Measurements from ENCODE around the gene ZBTB39. TPM values are rescaled to one million over a fixed set of nuclear protein-coding genes. Genes with fewer than 3 reads are reported as not detected.
"Not testable (repeated sequence)": the region's sequence is repeated elsewhere in the genome, so short reads cannot be mapped to it uniquely, and the experiment has no call there.

The ZBTB39 gene
- polyA plus RNA-seq, 1 of the 3 experiments (the other 2 are of a cell fraction), result 3.7 TPM

- TF ChIP-seq USF1 (IDR thresholded peaks at IDR 0.05; ENCODE audit: borderline replicate concordance, low read depth) (no peak), FOSL2 (IDR thresholded peaks at IDR 0.05; ENCODE audit: borderline replicate concordance, low read depth) (no peak), POLR2AphosphoS5 (IDR thresholded peaks at IDR 0.05; ENCODE audit: low read depth, low read length) (no peak), CHD2 (IDR thresholded peaks at IDR 0.05; ENCODE audit: low read length, partially characterized antibody) (no peak), USF2 (IDR thresholded peaks at IDR 0.05; ENCODE audit: borderline replicate concordance, low read depth, low read length) (no peak), SMC3 (IDR thresholded peaks at IDR 0.05; ENCODE audit: low read depth, low read length) (no peak), TCF12 (IDR thresholded peaks at IDR 0.05) (no peak), SIN3A (IDR thresholded peaks at IDR 0.05; ENCODE audit: borderline replicate concordance, low read depth, low read length) (no peak), GABPA (IDR thresholded peaks at IDR 0.05; ENCODE audit: low read depth) (no peak), JUND (IDR thresholded peaks at IDR 0.05) (no peak), MXI1 (IDR thresholded peaks at IDR 0.05; ENCODE audit: low read depth, low read length) (no peak), IRF3 (IDR thresholded peaks at IDR 0.05; ENCODE audit: low read depth, low read length) (no peak)
- Histone ChIP-seq H2AFZ (ENCODE audit: low read depth) (no peak overlapping the region), H3K4me3 (ENCODE audit: low read depth in 2 of 2, low read length in 1 of 2) (0 out of 4 replicates have a peak overlapping the region, but pooled peaks of 1 of the 2 experiments have one; percentile 4), H3K9me3 (no peaks in the 10 kb centered on the region), H3K27me3 (ENCODE audit: insufficient read depth) (no peaks in the 10 kb centered on the region), H3K79me2 (ENCODE audit: insufficient read depth) (no peaks in the 10 kb centered on the region), H3K9ac (no peak overlapping the region), H3K4me2 (no peak overlapping the region), H3K36me3 (replicated peaks in 1 of 2; ENCODE audit: control insufficient read depth in 1 of 2, insufficient read depth in 2 of 2, low read length in 1 of 2) (no peaks in the 10 kb centered on the region), H3K27ac (ENCODE audit: low read depth in 2 of 2, low read length in 1 of 2) (no peak overlapping the region), H3K4me1 (ENCODE audit: control insufficient read depth in 1 of 2, insufficient read depth in 2 of 2, low read depth in 1 of 2, low read length in 1 of 2) (peaks cover 0 to 2% of the 10 kb centered on the region in 2 experiments; a peak in 2 of 4 replicates), H4K20me1 (ENCODE audit: insufficient read depth) (no peaks in the 10 kb centered on the region), H3F3A (replicated peaks; ENCODE audit: insufficient read depth) (no peaks in the 10 kb centered on the region), H3K9me2 (no peaks in the 10 kb centered on the region)
- POLR2A ChIA-PET, result interaction anchor here (1.2 kb wide), 1 partner anchor 10 kb away, joined by 3 read pairs; no protein-coding TSS in a partner anchor
- CTCF ChIA-PET, result interaction anchor here (0.9 to 4.2 kb wide), 24 partner anchors 8 to 705 kb away, joined by 3 to 69 read pairs (median 6); partner anchors contain the start of genes HSD17B6, PRIM1 and ZBTB39
- DNase-seq, result no peak
Observed at GRCh38 chr12:56987011-56987410, 19.3 kb downstream of the ZBTB39 start.

GRCh38 chr12:56985714-56986113 lies 20.6 kb downstream of the ZBTB39 start:
- H3F3A ChIP-seq (replicated peaks; ENCODE audit: insufficient read depth); H2AFZ ChIP-seq (ENCODE audit: low read depth); H3K79me2 ChIP-seq (ENCODE audit: insufficient read depth); H3K4me2 ChIP-seq; H3K9me3 ChIP-seq; H3K4me1 ChIP-seq (ENCODE audit: control insufficient read depth in 1 of 2, insufficient read depth in 2 of 2, low read depth in 1 of 2, low read length in 1 of 2); H3K27me3 ChIP-seq (ENCODE audit: insufficient read depth); DNase-seq; H4K20me1 ChIP-seq (ENCODE audit: insufficient read depth); H3K27ac ChIP-seq (ENCODE audit: low read depth in 2 of 2, low read length in 1 of 2); POLR2A ChIA-PET; H3K36me3 ChIP-seq (replicated peaks in 1 of 2; ENCODE audit: control insufficient read depth in 1 of 2, insufficient read depth in 2 of 2, low read length in 1 of 2); H3K9ac ChIP-seq; H3K4me3 ChIP-seq (ENCODE audit: low read depth in 2 of 2, low read length in 1 of 2); H3K9me2 ChIP-seq: not testable (repeated sequence)
- CTCF ChIA-PET, result interaction anchor here (0.6 to 4.2 kb wide), 5 partner anchors 17 to 232 kb away, joined by 3 to 69 read pairs (median 29); partner anchors contain the start of genes HSD17B6 and ZBTB39
- WGBS (ENCODE audit: low lambda C conversion rate), result 40% methylated on average over 5 of the region's 6 CpGs
- peak; percentile 44; the same call in 1 of the 2 replicates for TF ChIP-seq FOSL2 (IDR thresholded peaks at IDR 0.05; ENCODE audit: borderline replicate concordance, low read depth)

Measured in SK-N-SH (cell line).